Hepatocyte (in vitro differentiated cells): ENCODE measurements around the gene CDK17.

Source experiments
- CTCF ChIP-seq: fragments of 200-600 bp; sonication (generic); IDR thresholded peaks from 2 replicates; pipeline ENCODE4 v1.5.1; 2016; ENCODE audit warnings: antibody characterized with exemption, mild to moderate bottlenecking; ENCODE audit not compliant: poor library complexity
- EZH2 ChIP-seq: fragments of 200-600 bp; sonication (generic); IDR thresholded peaks from 2 replicates; pipeline ENCODE4 v1.6.1; 2016; ENCODE audit warnings: antibody characterized with exemption, mild to moderate bottlenecking, borderline replicate concordance

GRCh38 chr12:96396914-96397313 is 3.3 kb downstream of the CDK17 start:
- TF ChIP-seq CTCF (no peak), EZH2 (no peak)
